ENCODE data around the gene RMND5A. TPM values are rescaled to one million over a fixed set of nuclear protein-coding genes. Genes with fewer than 3 reads are reported as not detected.

RMND5A gene
- total RNA-seq, 1 experiment from 2014 or later: 59.9 TPM

DNA sequence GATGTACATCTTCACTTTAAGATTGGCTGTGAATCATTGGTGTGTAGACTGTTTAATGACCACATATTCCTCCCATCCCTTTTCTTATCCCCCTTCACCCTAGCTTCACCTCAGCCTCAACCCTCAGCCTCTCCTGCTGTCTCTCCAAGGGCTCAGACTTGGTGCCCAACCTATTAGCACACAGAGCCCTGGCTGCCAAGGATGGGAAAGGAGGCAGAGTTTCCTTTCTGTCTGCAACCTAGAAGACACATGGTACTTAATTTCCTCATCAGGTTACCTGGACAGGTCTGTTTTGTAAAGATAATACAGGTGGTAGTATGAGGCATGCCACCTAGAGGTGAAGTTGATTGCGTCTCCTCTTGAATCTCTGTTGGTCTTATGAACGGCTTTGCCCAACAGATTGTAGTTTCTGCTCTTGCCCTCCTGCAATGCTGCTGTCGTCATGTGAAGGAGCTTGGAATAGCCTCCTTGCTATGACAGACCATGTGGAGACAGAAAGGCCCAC is 44.5 kb upstream of the RMND5A start:
- no peak overlapping the region for H3K4me3 Mint-ChIP-seq (ENCODE audit: unreplicated experiment)
- peaks cover 19% of the 10 kb centered on the region for H3K4me1 Mint-ChIP-seq (ENCODE audit: low read depth, unreplicated experiment)
- TF ChIP-seq, protein P1, sequence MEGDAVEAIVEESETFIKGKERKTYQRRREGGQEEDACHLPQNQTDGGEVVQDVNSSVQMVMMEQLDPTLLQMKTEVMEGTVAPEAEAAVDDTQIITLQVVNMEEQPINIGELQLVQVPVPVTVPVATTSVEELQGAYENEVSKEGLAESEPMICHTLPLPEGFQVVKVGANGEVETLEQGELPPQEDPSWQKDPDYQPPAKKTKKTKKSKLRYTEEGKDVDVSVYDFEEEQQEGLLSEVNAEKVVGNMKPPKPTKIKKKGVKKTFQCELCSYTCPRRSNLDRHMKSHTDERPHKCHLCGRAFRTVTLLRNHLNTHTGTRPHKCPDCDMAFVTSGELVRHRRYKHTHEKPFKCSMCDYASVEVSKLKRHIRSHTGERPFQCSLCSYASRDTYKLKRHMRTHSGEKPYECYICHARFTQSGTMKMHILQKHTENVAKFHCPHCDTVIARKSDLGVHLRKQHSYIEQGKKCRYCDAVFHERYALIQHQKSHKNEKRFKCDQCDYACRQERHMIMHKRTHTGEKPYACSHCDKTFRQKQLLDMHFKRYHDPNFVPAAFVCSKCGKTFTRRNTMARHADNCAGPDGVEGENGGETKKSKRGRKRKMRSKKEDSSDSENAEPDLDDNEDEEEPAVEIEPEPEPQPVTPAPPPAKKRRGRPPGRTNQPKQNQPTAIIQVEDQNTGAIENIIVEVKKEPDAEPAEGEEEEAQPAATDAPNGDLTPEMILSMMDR (IDR thresholded peaks at IDR 0.05; ENCODE audit: insufficient read depth in 1 of 2, low read depth in 1 of 2, low read length in 1 of 2, severe bottlenecking in 1 of 2, unreplicated experiment in 1 of 2): peak; percentile 42 to 65
- no peak overlapping the region for H3K27ac Mint-ChIP-seq (ENCODE audit: unreplicated experiment)
- no peaks in the 10 kb centered on the region for H3K36me3 Mint-ChIP-seq (ENCODE audit: insufficient read depth, unreplicated experiment)
- no TSS peak for BruUV-seq (replicated peaks)
- Histone ChIP-seq H3K27me3 (replicated peaks; ENCODE audit: control insufficient read depth, insufficient read depth, low read length) (no peaks in the 10 kb centered on the region), H3K36me3 (ENCODE audit: control insufficient read depth, insufficient read depth, low read length) (no peaks in the 10 kb centered on the region), H3K4me3 (ENCODE audit: low read depth, low read length) (no peak overlapping the region), H3K4me1 (peaks cover 19% of the 10 kb centered on the region), H3K9me3 (no peaks in the 10 kb centered on the region)
- H3K9me3 Mint-ChIP-seq (ENCODE audit: unreplicated experiment): no peaks in the 10 kb centered on the region
- CTCF ChIA-PET: interaction anchor here (0.6 to 0.7 kb wide), 2 partner anchors 16 to 279 kb away, joined by 3 to 4 read pairs; no protein-coding TSS in a partner anchor
- H3K27me3 Mint-ChIP-seq (ENCODE audit: insufficient read depth, unreplicated experiment): no peaks in the 10 kb centered on the region
- DNase-seq: peak; percentile 42 to 44
- POLR2A ChIA-PET: interaction anchor here (0.7 kb wide), 1 partner anchor 52 kb away, joined by 3 read pairs; the partner anchor contains the start of gene RNF103
- intact Hi-C loops (cut with micrococcal nuclease; ENCODE audit: unreplicated experiment): loop anchor here (1.0 to 10.0 kb wide), 3 partner anchors 53 to 279 kb away; no protein-coding TSS in a partner anchor

DNA sequence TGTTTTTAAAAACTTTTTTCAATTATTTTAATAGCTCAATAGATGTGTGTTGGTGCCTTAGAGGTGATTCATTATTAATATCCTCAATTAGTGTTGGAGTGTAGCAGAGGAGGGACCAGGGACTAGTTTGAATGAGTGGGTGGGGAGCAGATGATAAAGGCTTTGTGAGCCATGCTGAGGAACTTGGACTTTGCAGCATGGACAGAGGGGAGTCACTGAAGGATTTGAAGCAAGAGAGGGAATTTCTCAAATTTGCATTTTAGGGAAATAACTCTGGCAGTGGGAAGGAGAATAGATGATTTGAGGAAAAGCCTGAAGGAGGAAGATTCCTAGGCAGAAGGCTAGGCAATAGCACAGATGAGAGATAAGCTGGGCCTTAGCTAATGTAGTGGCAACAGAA is 42.3 kb upstream of the RMND5A start:
- Mint-ChIP-seq H3K4me1 (ENCODE audit: low read depth, unreplicated experiment) (peaks cover 6% of the 10 kb centered on the region), H3K27ac (ENCODE audit: unreplicated experiment) (no peak overlapping the region), H3K9me3 (ENCODE audit: unreplicated experiment) (no peaks in the 10 kb centered on the region), H3K4me3 (ENCODE audit: unreplicated experiment) (no peak overlapping the region), H3K27me3 (ENCODE audit: insufficient read depth, unreplicated experiment) (no peaks in the 10 kb centered on the region), H3K36me3 (ENCODE audit: insufficient read depth, unreplicated experiment) (no peaks in the 10 kb centered on the region)
- Histone ChIP-seq H3K36me3 (ENCODE audit: control insufficient read depth, insufficient read depth, low read length) (no peaks in the 10 kb centered on the region), H3K27me3 (replicated peaks; ENCODE audit: control insufficient read depth, insufficient read depth, low read length) (no peaks in the 10 kb centered on the region), H3K4me1 (peaks cover under 1% of the 10 kb centered on the region; the same call in 1 of the 2 replicates), H3K9me3 (no peaks in the 10 kb centered on the region), H3K4me3 (ENCODE audit: low read depth, low read length) (no peak overlapping the region)
- TF ChIP-seq, protein P1 (IDR thresholded peaks at IDR 0.05; ENCODE audit: insufficient read depth in 1 of 2, low read depth in 1 of 2, low read length in 1 of 2, severe bottlenecking in 1 of 2, unreplicated experiment in 1 of 2): no peak
- POLR2A ChIA-PET: no interaction called here
- intact Hi-C loops (cut with micrococcal nuclease; ENCODE audit: unreplicated experiment): loop anchor here (10.0 kb wide), 1 partner anchor 163 kb away; no protein-coding TSS in a partner anchor
- no TSS peak for BruUV-seq (replicated peaks)
- DNase-seq: no peak
- CTCF ChIA-PET: no interaction called here

DNA sequence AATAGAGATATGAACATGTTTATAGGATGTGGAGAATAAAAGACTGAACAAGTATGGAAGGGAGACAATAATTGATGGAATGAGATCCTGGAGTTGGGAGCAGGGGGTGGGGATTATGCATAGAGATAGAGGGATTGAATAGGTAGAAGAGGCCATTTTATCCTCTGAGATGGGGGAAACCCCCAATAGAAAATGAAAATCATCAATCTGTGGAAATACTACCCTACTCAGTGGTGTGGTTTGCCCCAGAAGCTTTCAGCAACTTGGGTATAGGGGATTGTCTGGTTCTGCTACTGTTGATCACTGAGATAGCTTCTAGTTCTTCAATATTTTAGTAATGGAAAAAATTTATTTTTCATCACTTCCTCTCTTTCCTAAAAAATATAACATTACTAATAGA is 41.1 kb upstream of the RMND5A start:
- Histone ChIP-seq H3K36me3 (ENCODE audit: control insufficient read depth, insufficient read depth, low read length) (no peaks in the 10 kb centered on the region), H3K4me1 (no peaks in the 10 kb centered on the region), H3K4me3 (ENCODE audit: low read depth, low read length) (no peak overlapping the region), H3K9me3 (no peaks in the 10 kb centered on the region), H3K27me3 (replicated peaks; ENCODE audit: control insufficient read depth, insufficient read depth, low read length) (no peaks in the 10 kb centered on the region)
- TF ChIP-seq, protein P1 (IDR thresholded peaks at IDR 0.05; ENCODE audit: insufficient read depth in 1 of 2, low read depth in 1 of 2, low read length in 1 of 2, severe bottlenecking in 1 of 2, unreplicated experiment in 1 of 2): no peak
- H3K4me1 Mint-ChIP-seq (ENCODE audit: low read depth, unreplicated experiment): peaks cover 6% of the 10 kb centered on the region
- H3K9me3 Mint-ChIP-seq (ENCODE audit: unreplicated experiment): no peaks in the 10 kb centered on the region
- BruUV-seq (replicated peaks): no TSS peak
- DNase-seq: no peak
- no peaks in the 10 kb centered on the region for H3K36me3 Mint-ChIP-seq (ENCODE audit: insufficient read depth, unreplicated experiment)
- H3K27ac Mint-ChIP-seq (ENCODE audit: unreplicated experiment): no peak overlapping the region
- CTCF ChIA-PET: no interaction called here
- intact Hi-C loops (cut with micrococcal nuclease; ENCODE audit: unreplicated experiment): loop anchor here (10.0 kb wide), 1 partner anchor 164 kb away; no protein-coding TSS in a partner anchor
- POLR2A ChIA-PET: no interaction called here
- H3K4me3 Mint-ChIP-seq (ENCODE audit: unreplicated experiment): no peak overlapping the region
- H3K27me3 Mint-ChIP-seq (ENCODE audit: insufficient read depth, unreplicated experiment): no peaks in the 10 kb centered on the region

Data from Caco-2 (cell line).